Panc1 (cell line): ENCODE data around the gene GBX1. TPM values are rescaled to one million over a fixed set of nuclear protein-coding genes. Genes with fewer than 3 reads are reported as not detected.
A peak's percentile ranks its signal among the peaks of the same experiment; 100 is the strongest.

Experiments
- ATAC-seq: fragments of 200-7000 bp; cut with Tn5 transposase; 2 replicates; pipeline ENCODE4 v1.9.1; 2020; ENCODE audit warnings: mild to moderate bottlenecking, moderate library complexity
- BruUV-seq: library from RNA; stranded (reverse); fragments of 400-500 nt; replicated peaks from 2 replicates; lab custom pipeline; 2021; lab: Mats Ljungman, UMichigan
- CTCF ChIA-PET: fragments of 300-600 bp; sonication (Branson Sonifier 250); formaldehyde crosslinking; loops from one replicate; lab custom pipeline; 2022; ENCODE audit warnings: antibody characterized with exemption; lab: Charles Lee
- POLR2A ChIA-PET: fragments of 300-600 bp; sonication (Branson Sonifier 250); formaldehyde crosslinking; loops from one replicate; lab custom pipeline; 2022; ENCODE audit warnings: antibody characterized with exemption; lab: Charles Lee
- DNase-seq: peaks from one replicate; pipeline ENCODE4 v3.0.0-alpha.2; 2010; ENCODE audit warnings: low read depth, low spot score
- H3K27ac ChIP-seq: 2 replicates; pipeline ENCODE4 v1.5.1; 2011; ENCODE audit warnings: mild to moderate bottlenecking, low read length, inconsistent platforms
- H3K27me3 ChIP-seq: fragments of 200-500 bp; sonication (Bioruptor generic); 2 replicates; pipeline ENCODE4 v1.6.0; 2014; ENCODE audit warnings: low read length, inconsistent platforms; ENCODE audit not compliant: control insufficient read depth, insufficient read depth
- H3K36me3 ChIP-seq: fragments of 200-500 bp; sonication (Bioruptor generic); 2 replicates; pipeline ENCODE4 v1.5.1; 2014; ENCODE audit warnings: inconsistent platforms, mild to moderate bottlenecking, low read length, moderate library complexity; ENCODE audit not compliant: control insufficient read depth, insufficient read depth
- H3K4me1 ChIP-seq: 2 replicates; pipeline ENCODE4 v1.5.1; 2011; ENCODE audit warnings: inconsistent platforms, mild to moderate bottlenecking, low read length, moderate library complexity; ENCODE audit not compliant: control insufficient read depth, insufficient read depth
- H3K4me3 ChIP-seq, 2 experiments: 2 replicates each; pipeline ENCODE4 v1.5.1; 2011 to 2012; ENCODE audit warnings: low read depth in 2 of 2, low read length in 2 of 2, mild to moderate bottlenecking in 2 of 2, inconsistent platforms in 1 of 2, moderate library complexity in 1 of 2
- H3K9me3 ChIP-seq: fragments of 200-500 bp; sonication (Bioruptor generic); 2 replicates; pipeline ENCODE4 v1.5.1; 2014; ENCODE audit warnings: low read depth, mild to moderate bottlenecking, inconsistent platforms, low read length, moderate library complexity; ENCODE audit not compliant: control insufficient read depth, insufficient read depth
- POLR2AphosphoS5 ChIP-seq: IDR thresholded peaks from 2 replicates; pipeline ENCODE4 v1.6.1; 2012; ENCODE audit warnings: mild to moderate bottlenecking, low read depth, low read length, moderate library complexity
- SIN3A ChIP-seq: IDR thresholded peaks from 2 replicates; pipeline ENCODE4 v1.6.1; 2012; ENCODE audit warnings: low read depth, mild to moderate bottlenecking, low read length, moderate library complexity, borderline replicate concordance; ENCODE audit not compliant: insufficient read depth
- TCF7L2 ChIP-seq: IDR thresholded peaks from 2 replicates; pipeline ENCODE4 v1.6.1; 2011; ENCODE audit warnings: mild to moderate bottlenecking, low read depth, low read length, inconsistent platforms
- in situ Hi-C: cut with HindIII; loops from 2 replicates; pipeline ENCODE4 v1.10.0; 2016; ENCODE audit warnings: low sequenced_read_pairs, low pct_unique_long_range_greater_than_20kb
- intact Hi-C: fragments of 100-400 bp; cut with micrococcal nuclease; formaldehyde crosslinking; loops from one replicate; pipeline ENCODE4 v1.10.0; 2022; ENCODE audit not compliant: unreplicated experiment
- total RNA-seq: library from RNA; stranded (reverse); gene quantifications from one replicate; pipeline ENCODE4 v1.2.1, GENCODE V29; 2021; ENCODE audit not compliant: unreplicated experiment
- TF ChIP-seq, protein P1 (sequence below), 2 experiments: IDR thresholded peaks; 2 replicates each; pipeline ENCODE4 v1.6.1; 2011 to 2012; ENCODE audit warnings: low read depth in 2 of 2, control low read depth in 1 of 2, low read length in 1 of 2, mild to moderate bottlenecking in 1 of 2, moderate library complexity in 1 of 2; ENCODE audit not compliant: insufficient read depth in 1 of 2
- TF ChIP-seq, protein P2 (sequence below): fragments of 450-650 bp; IDR thresholded peaks from 2 replicates; pipeline ENCODE4 v1.5.1; 2017; ENCODE audit warnings: mild to moderate bottlenecking

GBX1 gene
- total RNA-seq, 1 experiment from 2014 or later = not detected

DNA sequence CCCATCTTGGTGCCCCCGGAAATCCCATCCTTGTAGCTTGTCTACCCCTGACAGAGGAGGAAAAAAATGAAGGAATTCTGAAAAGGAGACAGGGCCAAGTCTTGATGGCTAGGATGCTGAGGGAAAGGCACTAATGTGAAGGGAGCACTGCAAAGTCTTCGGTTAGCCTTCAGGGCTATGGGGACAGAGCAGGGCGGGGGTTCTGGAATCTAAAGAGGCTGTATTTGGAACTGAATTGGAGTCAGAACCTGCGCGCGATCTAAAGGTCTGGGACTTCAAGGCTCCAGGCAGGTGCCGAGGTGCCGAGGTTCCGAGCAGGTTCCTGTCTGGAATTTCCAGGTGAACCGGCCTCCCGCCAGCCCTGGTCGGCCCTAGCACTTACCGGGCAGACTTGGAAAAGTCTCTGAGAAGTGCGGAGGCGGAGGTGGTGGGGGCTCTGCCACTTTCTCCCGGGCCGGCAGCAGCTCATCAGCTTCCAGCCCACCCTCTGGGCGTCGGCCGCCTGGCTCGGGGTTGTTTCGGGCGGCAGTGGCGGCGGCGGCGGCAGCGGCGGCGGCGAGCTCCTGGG is 781 bp downstream of the GBX1 start:
- no peak for TF ChIP-seq POLR2AphosphoS5
- TF ChIP-seq, protein P1, sequence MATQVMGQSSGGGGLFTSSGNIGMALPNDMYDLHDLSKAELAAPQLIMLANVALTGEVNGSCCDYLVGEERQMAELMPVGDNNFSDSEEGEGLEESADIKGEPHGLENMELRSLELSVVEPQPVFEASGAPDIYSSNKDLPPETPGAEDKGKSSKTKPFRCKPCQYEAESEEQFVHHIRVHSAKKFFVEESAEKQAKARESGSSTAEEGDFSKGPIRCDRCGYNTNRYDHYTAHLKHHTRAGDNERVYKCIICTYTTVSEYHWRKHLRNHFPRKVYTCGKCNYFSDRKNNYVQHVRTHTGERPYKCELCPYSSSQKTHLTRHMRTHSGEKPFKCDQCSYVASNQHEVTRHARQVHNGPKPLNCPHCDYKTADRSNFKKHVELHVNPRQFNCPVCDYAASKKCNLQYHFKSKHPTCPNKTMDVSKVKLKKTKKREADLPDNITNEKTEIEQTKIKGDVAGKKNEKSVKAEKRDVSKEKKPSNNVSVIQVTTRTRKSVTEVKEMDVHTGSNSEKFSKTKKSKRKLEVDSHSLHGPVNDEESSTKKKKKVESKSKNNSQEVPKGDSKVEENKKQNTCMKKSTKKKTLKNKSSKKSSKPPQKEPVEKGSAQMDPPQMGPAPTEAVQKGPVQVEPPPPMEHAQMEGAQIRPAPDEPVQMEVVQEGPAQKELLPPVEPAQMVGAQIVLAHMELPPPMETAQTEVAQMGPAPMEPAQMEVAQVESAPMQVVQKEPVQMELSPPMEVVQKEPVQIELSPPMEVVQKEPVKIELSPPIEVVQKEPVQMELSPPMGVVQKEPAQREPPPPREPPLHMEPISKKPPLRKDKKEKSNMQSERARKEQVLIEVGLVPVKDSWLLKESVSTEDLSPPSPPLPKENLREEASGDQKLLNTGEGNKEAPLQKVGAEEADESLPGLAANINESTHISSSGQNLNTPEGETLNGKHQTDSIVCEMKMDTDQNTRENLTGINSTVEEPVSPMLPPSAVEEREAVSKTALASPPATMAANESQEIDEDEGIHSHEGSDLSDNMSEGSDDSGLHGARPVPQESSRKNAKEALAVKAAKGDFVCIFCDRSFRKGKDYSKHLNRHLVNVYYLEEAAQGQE (IDR thresholded peaks at IDR 0.05; ENCODE audit: insufficient read depth in 1 of 2, low read depth in 2 of 2, low read length in 1 of 2) = no peak
- no peak for TF ChIP-seq TCF7L2
- TF ChIP-seq SIN3A = no peak
- TF ChIP-seq, protein P2, sequence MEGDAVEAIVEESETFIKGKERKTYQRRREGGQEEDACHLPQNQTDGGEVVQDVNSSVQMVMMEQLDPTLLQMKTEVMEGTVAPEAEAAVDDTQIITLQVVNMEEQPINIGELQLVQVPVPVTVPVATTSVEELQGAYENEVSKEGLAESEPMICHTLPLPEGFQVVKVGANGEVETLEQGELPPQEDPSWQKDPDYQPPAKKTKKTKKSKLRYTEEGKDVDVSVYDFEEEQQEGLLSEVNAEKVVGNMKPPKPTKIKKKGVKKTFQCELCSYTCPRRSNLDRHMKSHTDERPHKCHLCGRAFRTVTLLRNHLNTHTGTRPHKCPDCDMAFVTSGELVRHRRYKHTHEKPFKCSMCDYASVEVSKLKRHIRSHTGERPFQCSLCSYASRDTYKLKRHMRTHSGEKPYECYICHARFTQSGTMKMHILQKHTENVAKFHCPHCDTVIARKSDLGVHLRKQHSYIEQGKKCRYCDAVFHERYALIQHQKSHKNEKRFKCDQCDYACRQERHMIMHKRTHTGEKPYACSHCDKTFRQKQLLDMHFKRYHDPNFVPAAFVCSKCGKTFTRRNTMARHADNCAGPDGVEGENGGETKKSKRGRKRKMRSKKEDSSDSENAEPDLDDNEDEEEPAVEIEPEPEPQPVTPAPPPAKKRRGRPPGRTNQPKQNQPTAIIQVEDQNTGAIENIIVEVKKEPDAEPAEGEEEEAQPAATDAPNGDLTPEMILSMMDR = no peak
- ATAC-seq = no peak; the same call in 1 of the 2 replicates
- no peaks in the 10 kb centered on the region for H3K9me3 ChIP-seq
- H3K36me3 ChIP-seq = no peaks in the 10 kb centered on the region
- ChIA-PET CTCF (interaction anchor here (1.7 kb wide), 1 partner anchor 9 kb away, joined by 4 read pairs; no protein-coding TSS in a partner anchor), POLR2A (no interaction called here)
- intact Hi-C loops (no loop called here), in situ Hi-C loops (loop anchor here (5.0 kb wide), 1 partner anchor 41 kb away; no protein-coding TSS in a partner anchor)
- H3K27me3 ChIP-seq = peaks cover 37% of the 10 kb centered on the region
- DNase-seq = no peak
- BruUV-seq = no TSS peak
- H3K4me3 ChIP-seq = peak overlapping the region; percentile 19 to 37; a peak in 3 of 4 replicates
- H3K27ac ChIP-seq = no peak overlapping the region
- H3K4me1 ChIP-seq = 0 out of 2 replicates have a peak, but pooled peaks cover 4% of the 10 kb centered on the region

DNA sequence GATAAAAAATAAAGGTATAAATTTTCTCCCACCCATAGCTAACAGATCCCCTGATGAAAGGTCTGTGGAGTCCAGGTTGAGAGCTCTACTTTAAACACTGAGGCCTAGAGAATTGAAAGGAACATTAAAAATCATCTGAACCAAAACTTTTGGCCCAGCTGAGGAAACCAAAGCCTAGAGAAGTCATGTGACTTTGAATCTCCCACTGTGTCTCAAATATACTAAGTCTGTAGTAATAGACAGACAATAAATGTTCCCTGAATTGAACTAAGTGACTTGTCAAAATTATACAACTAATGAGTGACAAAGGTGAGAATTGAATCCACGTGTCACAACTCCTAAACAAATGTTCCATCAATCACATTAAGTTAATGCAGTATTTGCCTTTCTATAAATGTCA is 5.7 kb downstream of the GBX1 start:
- Histone ChIP-seq H3K4me3 (no peak overlapping the region), H3K36me3 (no peaks in the 10 kb centered on the region), H3K9me3 (no peaks in the 10 kb centered on the region), H3K4me1 (0 out of 2 replicates have a peak, but pooled peaks cover 2% of the 10 kb centered on the region), H3K27me3 (peaks cover 24% of the 10 kb centered on the region), H3K27ac (no peak overlapping the region)
- in situ Hi-C loops = no loop called here
- intact Hi-C loops = no loop called here
- BruUV-seq = no TSS peak
- TF ChIP-seq, protein P2 = no peak
- TF ChIP-seq SIN3A = no peak
- TF ChIP-seq TCF7L2 = no peak
- DNase-seq (no peak), ATAC-seq (no peak)
- ChIA-PET CTCF (no interaction called here), POLR2A (no interaction called here)
